HEK293 (cell line): ENCODE data around the gene BRPF1.

ENCODE experiments used
- IKZF3 ChIP-seq: fragments of 450-650 bp; IDR thresholded peaks from 2 replicates; pipeline ENCODE4 v1.5.0; 2018; ENCODE audit warnings: missing biosample characterization, mild to moderate bottlenecking, missing genetic modification characterization, moderate library complexity
- OSR2 ChIP-seq: fragments of 450-650 bp; formaldehyde crosslinking; IDR thresholded peaks from 2 replicates; pipeline ENCODE4 v1.5.1; 2016; ENCODE audit warnings: missing biosample characterization, missing genetic modification characterization
- SALL2 ChIP-seq: fragments of 450-650 bp; formaldehyde crosslinking; IDR thresholded peaks from 2 replicates; pipeline ENCODE4 v1.5.0; 2017; ENCODE audit warnings: missing biosample characterization, mild to moderate bottlenecking, missing genetic modification characterization, borderline replicate concordance
- SCRT2 ChIP-seq: fragments of 450-650 bp; formaldehyde crosslinking; IDR thresholded peaks from 2 replicates; pipeline ENCODE4 v1.5.1; 2016; ENCODE audit warnings: missing biosample characterization, missing genetic modification characterization
- SP3 ChIP-seq: fragments of 450-650 bp; formaldehyde crosslinking; IDR thresholded peaks from 2 replicates; pipeline ENCODE4 v1.5.1; 2016; ENCODE audit warnings: missing biosample characterization, missing genetic modification characterization
- ZNF121 ChIP-seq: fragments of 450-650 bp; formaldehyde crosslinking; IDR thresholded peaks from 2 replicates; pipeline ENCODE4 v1.5.1; 2016; ENCODE audit warnings: missing biosample characterization, missing genetic modification characterization
- ZNF354C ChIP-seq: fragments of 450-650 bp; formaldehyde crosslinking; IDR thresholded peaks from 2 replicates; pipeline ENCODE4 v1.5.1; 2016; ENCODE audit warnings: missing biosample characterization, missing genetic modification characterization, low read depth, borderline replicate concordance
- ZNF426 ChIP-seq: fragments of 450-650 bp; formaldehyde crosslinking; IDR thresholded peaks from 2 replicates; pipeline ENCODE4 v1.5.1; 2017; ENCODE audit warnings: missing biosample characterization, missing genetic modification characterization, mild to moderate bottlenecking, inconsistent platforms, moderate library complexity
- ZNF433 ChIP-seq: fragments of 450-650 bp; formaldehyde crosslinking; IDR thresholded peaks from 2 replicates; pipeline ENCODE4 v1.5.1; 2016; ENCODE audit warnings: missing biosample characterization, missing genetic modification characterization, low read depth
- ZNF558 ChIP-seq: fragments of 450-650 bp; formaldehyde crosslinking; IDR thresholded peaks from 2 replicates; pipeline ENCODE4 v1.5.1; 2016; ENCODE audit warnings: missing biosample characterization, missing genetic modification characterization
- ZNF600 ChIP-seq: fragments of 450-650 bp; formaldehyde crosslinking; IDR thresholded peaks from 2 replicates; pipeline ENCODE4 v1.5.1; 2016; ENCODE audit warnings: missing biosample characterization, missing genetic modification characterization
- ZNF664 ChIP-seq: fragments of 450-650 bp; formaldehyde crosslinking; IDR thresholded peaks from 2 replicates; pipeline ENCODE4 v1.5.1; 2016; ENCODE audit warnings: missing biosample characterization, missing genetic modification characterization
- ZNF777 ChIP-seq: fragments of 450-650 bp; formaldehyde crosslinking; IDR thresholded peaks from 2 replicates; pipeline ENCODE4 v1.5.1; 2017; ENCODE audit warnings: missing biosample characterization, missing genetic modification characterization, borderline replicate concordance
- ZNF785 ChIP-seq: fragments of 450-650 bp; formaldehyde crosslinking; IDR thresholded peaks from 2 replicates; pipeline ENCODE4 v1.5.1; 2016; ENCODE audit warnings: missing biosample characterization, missing genetic modification characterization
- TF ChIP-seq, protein P1 (sequence below): fragments of 450-650 bp; formaldehyde crosslinking; IDR thresholded peaks from 2 replicates; pipeline ENCODE4 v1.5.1; 2016; ENCODE audit warnings: missing biosample characterization, missing genetic modification characterization
- TF ChIP-seq, protein P2 (sequence below): fragments of 450-650 bp; formaldehyde crosslinking; IDR thresholded peaks from 2 replicates; pipeline ENCODE4 v1.5.1; 2016; ENCODE audit warnings: missing biosample characterization, missing genetic modification characterization
- TF ChIP-seq, protein P3 (sequence below): fragments of 450-650 bp; formaldehyde crosslinking; IDR thresholded peaks from 2 replicates; pipeline ENCODE4 v1.5.1; 2016; ENCODE audit warnings: missing biosample characterization, missing genetic modification characterization
- TF ChIP-seq, protein P4 (sequence below): fragments of 450-650 bp; formaldehyde crosslinking; IDR thresholded peaks from 2 replicates; pipeline ENCODE4 v1.5.1; 2016; ENCODE audit warnings: missing biosample characterization, missing genetic modification characterization
- TF ChIP-seq, protein P5 (sequence below): fragments of 450-650 bp; formaldehyde crosslinking; IDR thresholded peaks from 2 replicates; pipeline ENCODE4 v1.5.1; 2016; ENCODE audit warnings: missing biosample characterization, missing genetic modification characterization
- TF ChIP-seq, protein P6 (sequence below): fragments of 450-650 bp; formaldehyde crosslinking; IDR thresholded peaks from 2 replicates; pipeline ENCODE4 v1.5.1; 2016; ENCODE audit warnings: missing biosample characterization, missing genetic modification characterization
- TF ChIP-seq, protein P7 (sequence below): fragments of 450-650 bp; formaldehyde crosslinking; IDR thresholded peaks from 2 replicates; pipeline ENCODE4 v1.5.1; 2016; ENCODE audit warnings: missing biosample characterization, missing genetic modification characterization, borderline replicate concordance

The BRPF1 gene

DNA sequence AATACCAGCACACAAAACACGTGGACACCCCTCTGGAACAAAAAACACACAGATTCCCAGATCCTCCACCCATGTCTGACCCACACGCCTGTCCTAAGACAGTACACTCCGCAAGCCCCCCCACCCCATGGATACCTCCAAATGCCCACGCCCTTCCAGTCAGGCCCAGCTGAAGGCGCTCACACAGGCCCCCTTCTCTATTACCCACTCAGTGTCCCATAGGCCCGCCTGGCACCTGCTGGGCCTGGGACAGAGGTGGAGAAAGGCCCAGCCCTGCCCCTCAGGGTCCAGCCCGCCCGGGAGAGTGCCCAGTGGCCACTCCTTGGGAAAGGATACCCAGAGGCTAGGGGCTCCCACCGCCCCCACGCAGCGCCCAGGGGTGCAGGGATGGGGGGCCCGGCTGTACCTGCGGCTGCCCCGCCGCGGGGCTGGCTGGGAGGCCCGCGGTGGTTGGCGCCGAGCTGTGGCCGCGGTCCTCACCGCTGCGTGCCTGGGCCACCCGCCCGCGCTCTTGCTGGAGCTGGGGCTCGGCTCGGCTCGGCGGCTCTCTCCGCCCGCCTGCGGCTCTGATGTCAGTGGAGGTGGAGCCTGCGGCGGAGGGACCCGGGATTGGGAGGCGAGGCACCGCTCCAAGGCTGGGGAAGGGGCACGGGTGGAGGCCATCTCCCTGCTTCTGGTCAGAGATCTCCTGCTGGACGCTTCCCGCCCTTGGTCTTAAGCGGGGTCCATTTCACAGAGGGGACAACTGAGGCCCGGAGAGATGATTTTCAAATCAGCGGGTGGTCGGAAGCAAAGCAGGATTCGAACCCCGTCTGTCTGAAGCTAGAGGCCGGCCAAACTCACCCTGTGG, 38.1 kb downstream of the BRPF1 start, which contains the start of gene CAMK1 (continued):
- TF ChIP-seq, protein P1, sequence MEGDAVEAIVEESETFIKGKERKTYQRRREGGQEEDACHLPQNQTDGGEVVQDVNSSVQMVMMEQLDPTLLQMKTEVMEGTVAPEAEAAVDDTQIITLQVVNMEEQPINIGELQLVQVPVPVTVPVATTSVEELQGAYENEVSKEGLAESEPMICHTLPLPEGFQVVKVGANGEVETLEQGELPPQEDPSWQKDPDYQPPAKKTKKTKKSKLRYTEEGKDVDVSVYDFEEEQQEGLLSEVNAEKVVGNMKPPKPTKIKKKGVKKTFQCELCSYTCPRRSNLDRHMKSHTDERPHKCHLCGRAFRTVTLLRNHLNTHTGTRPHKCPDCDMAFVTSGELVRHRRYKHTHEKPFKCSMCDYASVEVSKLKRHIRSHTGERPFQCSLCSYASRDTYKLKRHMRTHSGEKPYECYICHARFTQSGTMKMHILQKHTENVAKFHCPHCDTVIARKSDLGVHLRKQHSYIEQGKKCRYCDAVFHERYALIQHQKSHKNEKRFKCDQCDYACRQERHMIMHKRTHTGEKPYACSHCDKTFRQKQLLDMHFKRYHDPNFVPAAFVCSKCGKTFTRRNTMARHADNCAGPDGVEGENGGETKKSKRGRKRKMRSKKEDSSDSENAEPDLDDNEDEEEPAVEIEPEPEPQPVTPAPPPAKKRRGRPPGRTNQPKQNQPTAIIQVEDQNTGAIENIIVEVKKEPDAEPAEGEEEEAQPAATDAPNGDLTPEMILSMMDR (tag by site-specific recombination) = no peak
- 0 out of 2 replicates have a peak, but pooled peaks have one; percentile 26 for TF ChIP-seq SP3 (tag by site-specific recombination)
- TF ChIP-seq SCRT2 = no peak
- no peak for TF ChIP-seq ZNF121 (tag by site-specific recombination)
- TF ChIP-seq ZNF354C (tag by site-specific recombination) = no peak
- TF ChIP-seq ZNF558 (tag by site-specific recombination) = no peak
- TF ChIP-seq OSR2 (tag by site-specific recombination) = no peak
- no peak for TF ChIP-seq ZNF426 (tag by site-specific recombination)
- TF ChIP-seq, protein P2, sequence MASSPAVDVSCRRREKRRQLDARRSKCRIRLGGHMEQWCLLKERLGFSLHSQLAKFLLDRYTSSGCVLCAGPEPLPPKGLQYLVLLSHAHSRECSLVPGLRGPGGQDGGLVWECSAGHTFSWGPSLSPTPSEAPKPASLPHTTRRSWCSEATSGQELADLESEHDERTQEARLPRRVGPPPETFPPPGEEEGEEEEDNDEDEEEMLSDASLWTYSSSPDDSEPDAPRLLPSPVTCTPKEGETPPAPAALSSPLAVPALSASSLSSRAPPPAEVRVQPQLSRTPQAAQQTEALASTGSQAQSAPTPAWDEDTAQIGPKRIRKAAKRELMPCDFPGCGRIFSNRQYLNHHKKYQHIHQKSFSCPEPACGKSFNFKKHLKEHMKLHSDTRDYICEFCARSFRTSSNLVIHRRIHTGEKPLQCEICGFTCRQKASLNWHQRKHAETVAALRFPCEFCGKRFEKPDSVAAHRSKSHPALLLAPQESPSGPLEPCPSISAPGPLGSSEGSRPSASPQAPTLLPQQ (tag by site-specific recombination) = peak; percentile 4; the same call in 1 of the 2 replicates
- no peak for TF ChIP-seq ZNF777
- TF ChIP-seq, protein P3, sequence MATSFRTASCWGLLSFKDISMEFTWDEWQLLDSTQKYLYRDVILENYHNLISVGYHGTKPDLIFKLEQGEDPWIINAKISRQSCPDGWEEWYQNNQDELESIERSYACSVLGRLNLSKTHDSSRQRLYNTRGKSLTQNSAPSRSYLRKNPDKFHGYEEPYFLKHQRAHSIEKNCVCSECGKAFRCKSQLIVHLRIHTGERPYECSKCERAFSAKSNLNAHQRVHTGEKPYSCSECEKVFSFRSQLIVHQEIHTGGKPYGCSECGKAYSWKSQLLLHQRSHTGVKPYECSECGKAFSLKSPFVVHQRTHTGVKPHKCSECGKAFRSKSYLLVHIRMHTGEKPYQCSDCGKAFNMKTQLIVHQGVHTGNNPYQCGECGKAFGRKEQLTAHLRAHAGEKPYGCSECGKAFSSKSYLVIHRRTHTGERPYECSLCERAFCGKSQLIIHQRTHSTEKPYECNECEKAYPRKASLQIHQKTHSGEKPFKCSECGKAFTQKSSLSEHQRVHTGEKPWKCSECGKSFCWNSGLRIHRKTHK (tag by site-specific recombination) = no peak
- TF ChIP-seq, protein P4, sequence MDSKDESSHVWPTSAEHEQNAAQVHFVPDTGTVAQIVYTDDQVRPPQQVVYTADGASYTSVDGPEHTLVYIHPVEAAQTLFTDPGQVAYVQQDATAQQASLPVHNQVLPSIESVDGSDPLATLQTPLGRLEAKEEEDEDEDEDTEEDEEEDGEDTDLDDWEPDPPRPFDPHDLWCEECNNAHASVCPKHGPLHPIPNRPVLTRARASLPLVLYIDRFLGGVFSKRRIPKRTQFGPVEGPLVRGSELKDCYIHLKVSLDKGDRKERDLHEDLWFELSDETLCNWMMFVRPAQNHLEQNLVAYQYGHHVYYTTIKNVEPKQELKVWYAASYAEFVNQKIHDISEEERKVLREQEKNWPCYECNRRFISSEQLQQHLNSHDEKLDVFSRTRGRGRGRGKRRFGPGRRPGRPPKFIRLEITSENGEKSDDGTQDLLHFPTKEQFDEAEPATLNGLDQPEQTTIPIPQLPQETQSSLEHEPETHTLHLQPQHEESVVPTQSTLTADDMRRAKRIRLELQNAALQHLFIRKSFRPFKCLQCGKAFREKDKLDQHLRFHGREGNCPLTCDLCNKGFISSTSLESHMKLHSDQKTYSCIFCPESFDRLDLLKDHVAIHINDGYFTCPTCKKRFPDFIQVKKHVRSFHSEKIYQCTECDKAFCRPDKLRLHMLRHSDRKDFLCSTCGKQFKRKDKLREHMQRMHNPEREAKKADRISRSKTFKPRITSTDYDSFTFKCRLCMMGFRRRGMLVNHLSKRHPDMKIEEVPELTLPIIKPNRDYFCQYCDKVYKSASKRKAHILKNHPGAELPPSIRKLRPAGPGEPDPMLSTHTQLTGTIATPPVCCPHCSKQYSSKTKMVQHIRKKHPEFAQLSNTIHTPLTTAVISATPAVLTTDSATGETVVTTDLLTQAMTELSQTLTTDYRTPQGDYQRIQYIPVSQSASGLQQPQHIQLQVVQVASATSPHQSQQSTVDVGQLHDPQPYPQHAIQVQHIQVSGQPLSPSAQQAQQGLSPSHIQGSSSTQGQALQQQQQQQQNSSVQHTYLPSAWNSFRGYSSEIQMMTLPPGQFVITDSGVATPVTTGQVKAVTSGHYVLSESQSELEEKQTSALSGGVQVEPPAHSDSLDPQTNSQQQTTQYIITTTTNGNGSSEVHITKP (tag by site-specific recombination) = no peak; the same call in 1 of the 2 replicates
- no peak for TF ChIP-seq SALL2 (tag by site-specific recombination)
- TF ChIP-seq, protein P5, sequence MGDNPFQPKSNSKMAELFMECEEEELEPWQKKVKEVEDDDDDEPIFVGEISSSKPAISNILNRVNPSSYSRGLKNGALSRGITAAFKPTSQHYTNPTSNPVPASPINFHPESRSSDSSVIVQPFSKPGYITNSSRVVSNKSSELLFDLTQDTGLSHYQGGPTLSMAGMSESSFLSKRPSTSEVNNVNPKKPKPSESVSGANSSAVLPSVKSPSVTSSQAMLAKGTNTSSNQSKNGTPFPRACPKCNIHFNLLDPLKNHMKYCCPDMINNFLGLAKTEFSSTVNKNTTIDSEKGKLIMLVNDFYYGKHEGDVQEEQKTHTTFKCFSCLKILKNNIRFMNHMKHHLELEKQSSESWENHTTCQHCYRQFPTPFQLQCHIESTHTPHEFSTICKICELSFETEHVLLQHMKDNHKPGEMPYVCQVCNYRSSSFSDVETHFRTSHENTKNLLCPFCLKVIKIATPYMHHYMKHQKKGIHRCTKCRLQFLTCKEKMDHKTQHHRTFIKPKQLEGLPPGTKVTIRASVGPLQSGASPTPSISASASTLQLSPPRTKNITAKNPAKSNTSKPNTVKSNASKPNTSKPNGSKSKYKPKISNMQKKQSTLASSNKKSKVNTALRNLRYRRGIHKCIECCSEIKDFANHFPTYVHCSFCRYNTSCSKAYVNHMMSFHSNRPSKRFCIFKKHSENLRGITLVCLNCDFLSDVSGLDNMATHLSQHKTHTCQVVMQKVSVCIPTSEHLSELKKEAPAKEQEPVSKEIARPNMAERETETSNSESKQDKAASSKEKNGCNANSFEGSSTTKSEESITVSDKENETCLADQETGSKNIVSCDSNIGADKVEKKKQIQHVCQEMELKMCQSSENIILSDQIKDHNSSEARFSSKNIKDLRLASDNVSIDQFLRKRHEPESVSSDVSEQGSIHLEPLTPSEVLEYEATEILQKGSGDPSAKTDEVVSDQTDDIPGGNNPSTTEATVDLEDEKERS (tag by site-specific recombination) = no peak
- TF ChIP-seq, protein P6, sequence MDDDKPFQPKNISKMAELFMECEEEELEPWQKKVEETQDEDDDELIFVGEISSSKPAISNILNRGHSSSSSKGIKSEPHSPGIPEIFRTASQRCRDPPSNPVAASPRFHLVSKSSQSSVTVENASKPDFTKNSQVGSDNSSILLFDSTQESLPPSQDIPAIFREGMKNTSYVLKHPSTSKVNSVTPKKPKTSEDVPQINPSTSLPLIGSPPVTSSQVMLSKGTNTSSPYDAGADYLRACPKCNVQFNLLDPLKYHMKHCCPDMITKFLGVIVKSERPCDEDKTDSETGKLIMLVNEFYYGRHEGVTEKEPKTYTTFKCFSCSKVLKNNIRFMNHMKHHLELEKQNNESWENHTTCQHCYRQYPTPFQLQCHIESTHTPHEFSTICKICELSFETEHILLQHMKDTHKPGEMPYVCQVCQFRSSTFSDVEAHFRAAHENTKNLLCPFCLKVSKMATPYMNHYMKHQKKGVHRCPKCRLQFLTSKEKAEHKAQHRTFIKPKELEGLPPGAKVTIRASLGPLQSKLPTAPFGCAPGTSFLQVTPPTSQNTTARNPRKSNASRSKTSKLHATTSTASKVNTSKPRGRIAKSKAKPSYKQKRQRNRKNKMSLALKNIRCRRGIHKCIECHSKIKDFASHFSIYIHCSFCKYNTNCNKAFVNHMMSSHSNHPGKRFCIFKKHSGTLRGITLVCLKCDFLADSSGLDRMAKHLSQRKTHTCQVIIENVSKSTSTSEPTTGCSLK (tag by site-specific recombination) = no peak
- no peak for TF ChIP-seq ZNF785 (tag by site-specific recombination)
- TF ChIP-seq ZNF600 (tag by site-specific recombination) = no peak
- TF ChIP-seq, protein P7, sequence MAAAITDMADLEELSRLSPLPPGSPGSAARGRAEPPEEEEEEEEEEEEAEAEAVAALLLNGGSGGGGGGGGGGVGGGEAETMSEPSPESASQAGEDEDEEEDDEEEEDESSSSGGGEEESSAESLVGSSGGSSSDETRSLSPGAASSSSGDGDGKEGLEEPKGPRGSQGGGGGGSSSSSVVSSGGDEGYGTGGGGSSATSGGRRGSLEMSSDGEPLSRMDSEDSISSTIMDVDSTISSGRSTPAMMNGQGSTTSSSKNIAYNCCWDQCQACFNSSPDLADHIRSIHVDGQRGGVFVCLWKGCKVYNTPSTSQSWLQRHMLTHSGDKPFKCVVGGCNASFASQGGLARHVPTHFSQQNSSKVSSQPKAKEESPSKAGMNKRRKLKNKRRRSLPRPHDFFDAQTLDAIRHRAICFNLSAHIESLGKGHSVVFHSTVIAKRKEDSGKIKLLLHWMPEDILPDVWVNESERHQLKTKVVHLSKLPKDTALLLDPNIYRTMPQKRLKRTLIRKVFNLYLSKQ (tag by site-specific recombination) = no peak
- peak; percentile 82 for TF ChIP-seq IKZF3
- no peak for TF ChIP-seq ZNF433 (tag by site-specific recombination)
- no peak for TF ChIP-seq ZNF664 (tag by site-specific recombination)
